OCI-LY1 (cell line): ENCODE results near the gene LRRC14B.

Experiments
- CTCF ChIP-seq: fragments of 200-600 bp; sonication (generic), shearing (Covaris generic); IDR thresholded peaks from 2 replicates; pipeline ENCODE4 v1.5.1; 2017; ENCODE audit warnings: mild to moderate bottlenecking, antibody characterized with exemption, low read length, moderate library complexity, mixed read lengths
- EZH2 ChIP-seq: fragments of 200-600 bp; sonication (generic), shearing (Covaris generic); IDR thresholded peaks from 2 replicates; pipeline ENCODE4 v1.8.0; 2017; ENCODE audit warnings: borderline replicate concordance, mixed run types, mild to moderate bottlenecking, antibody characterized with exemption, low read length, moderate library complexity, mixed read lengths

DNA sequence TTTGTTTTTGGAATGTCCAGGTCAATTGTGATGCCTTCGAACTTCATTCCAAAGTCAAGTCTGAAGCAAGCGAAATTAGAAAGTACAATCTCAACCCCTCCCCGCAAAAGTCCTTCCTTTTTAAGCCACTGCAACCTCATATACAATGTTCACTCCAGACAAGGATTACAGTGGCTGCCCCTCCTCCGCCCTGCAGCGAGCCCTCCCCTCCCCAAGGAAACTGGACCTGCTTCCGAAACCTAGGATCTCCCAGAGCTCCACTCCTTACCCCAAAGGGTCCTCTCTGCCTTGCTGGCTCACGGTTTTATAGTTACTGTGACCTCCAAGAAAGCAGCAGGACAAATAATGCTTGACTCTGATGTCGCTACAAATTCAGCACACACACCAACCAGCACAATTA, 10.4 kb downstream of the LRRC14B start:
- TF ChIP-seq CTCF (no peak), EZH2 (no peak)
